MM.1S (cell line): ENCODE results near the gene CASTOR1.

Source experiments
- DNase-seq: peaks from one replicate; pipeline ENCODE4 v3.0.0-alpha.2; 2015
- H2AFZ ChIP-seq: fragments of 300-600 bp; sonication (generic); 2 replicates; pipeline ENCODE4 v1.6.0; 2016; ENCODE audit warnings: antibody characterized with exemption, low read length
- H3F3A ChIP-seq: fragments of 300-600 bp; sonication (generic); 2 replicates; pipeline ENCODE4 v1.6.1; 2016; ENCODE audit warnings: mild to moderate bottlenecking, antibody characterized with exemption, low read length, moderate library complexity, mixed read lengths; ENCODE audit not compliant: insufficient read depth
- H3K27ac ChIP-seq: fragments of 300-600 bp; sonication (generic); 2 replicates; pipeline ENCODE4 v1.5.1; 2016; ENCODE audit warnings: mild to moderate bottlenecking, low read length
- H3K27me3 ChIP-seq: fragments of 300-600 bp; sonication (generic); replicated peaks from 2 replicates; pipeline ENCODE4 v1.6.0; 2016; ENCODE audit warnings: low read length; ENCODE audit not compliant: insufficient read depth
- H3K36me3 ChIP-seq: fragments of 300-600 bp; sonication (generic); replicated peaks from 2 replicates; pipeline ENCODE4 v1.6.1; 2016; ENCODE audit warnings: mild to moderate bottlenecking, low read length, mixed read lengths; ENCODE audit not compliant: insufficient read depth
- H3K4me1 ChIP-seq: fragments of 300-600 bp; sonication (generic); 2 replicates; pipeline ENCODE4 v1.6.1; 2016; ENCODE audit warnings: low read length, mixed read lengths
- H3K4me2 ChIP-seq: fragments of 300-600 bp; sonication (generic); 2 replicates; pipeline ENCODE4 v1.6.0; 2016; ENCODE audit warnings: low read depth, low read length
- H3K4me3 ChIP-seq: fragments of 300-600 bp; sonication (generic); 2 replicates; pipeline ENCODE4 v1.5.1; 2016; ENCODE audit warnings: low read length, mixed read lengths
- H3K79me2 ChIP-seq: fragments of 300-600 bp; sonication (generic); 2 replicates; pipeline ENCODE4 v1.6.1; 2016; ENCODE audit warnings: mixed run types, low read length, mixed read lengths
- H3K9ac ChIP-seq: fragments of 300-600 bp; sonication (generic); 2 replicates; pipeline ENCODE4 v1.6.1; 2016; ENCODE audit warnings: low read length, mixed read lengths
- H3K9me2 ChIP-seq: fragments of 300-600 bp; sonication (generic); replicated peaks from 2 replicates; pipeline ENCODE4 v1.6.1; 2016; ENCODE audit warnings: mild to moderate bottlenecking, low read length, mixed read lengths; ENCODE audit not compliant: insufficient read depth
- H3K9me3 ChIP-seq: fragments of 300-600 bp; sonication (generic); replicated peaks from 2 replicates; pipeline ENCODE4 v1.6.1; 2016; ENCODE audit warnings: mild to moderate bottlenecking, low read length, mixed read lengths; ENCODE audit not compliant: insufficient read depth
- H4K20me1 ChIP-seq: fragments of 300-600 bp; sonication (generic); 2 replicates; pipeline ENCODE4 v1.6.1; 2016; ENCODE audit warnings: mild to moderate bottlenecking, low read length, moderate library complexity, mixed read lengths; ENCODE audit not compliant: insufficient read depth
- CTCF ChIP-seq: fragments of 300-600 bp; sonication (generic); IDR thresholded peaks from 2 replicates; pipeline ENCODE4 v1.5.1; 2016; ENCODE audit warnings: antibody characterized with exemption, low read length, mixed read lengths
- EZH2 ChIP-seq: fragments of 300-600 bp; sonication (generic); optimal IDR thresholded peaks from 2 replicates; pipeline ENCODE3; 2017; ENCODE audit warnings: low read depth, mild to moderate bottlenecking, antibody characterized with exemption, low read length, mixed read lengths
- EZH2phosphoT487 ChIP-seq: fragments of 300-600 bp; sonication (generic); IDR thresholded peaks from 2 replicates; pipeline ENCODE4 v1.6.1; 2018; ENCODE audit warnings: antibody characterized with exemption, low read length

The CASTOR1 gene

GRCh38 chr22:30243661-30244060, 45.6 kb downstream of the CASTOR1 start:
- no peak for TF ChIP-seq CTCF
- TF ChIP-seq EZH2phosphoT487, result no peak
- TF ChIP-seq EZH2, result no peak

GRCh38 chr22:30241576-30242371, 47.5 kb downstream of the CASTOR1 start:
- Histone ChIP-seq H3K9me3 (no peaks in the 10 kb centered on the region), H3K27me3 (peaks cover 53% of the 10 kb centered on the region), H3K4me2 (no peak overlapping the region), H4K20me1 (no peaks in the 10 kb centered on the region), H3K36me3 (no peaks in the 10 kb centered on the region), H2AFZ (no peak overlapping the region), H3K9ac (no peak overlapping the region), H3K4me1 (peaks cover 4% of the 10 kb centered on the region; the same call in 1 of the 2 replicates), H3K4me3 (no peak overlapping the region), H3K79me2 (no peaks in the 10 kb centered on the region), H3K27ac (no peak overlapping the region), H3F3A (no peaks in the 10 kb centered on the region; the same call in 1 of the 2 replicates), H3K9me2 (no peaks in the 10 kb centered on the region)
- no peak for DNase-seq
- no peak for TF ChIP-seq EZH2
- no peak for TF ChIP-seq CTCF
- TF ChIP-seq EZH2phosphoT487, result no peak

More at GRCh38 chr22:30243661-30244060, 45.6 kb downstream of the CASTOR1 start:
- Histone ChIP-seq H3K79me2 (no peaks in the 10 kb centered on the region), H3K27me3 (peaks cover 67% of the 10 kb centered on the region), H3K4me3 (no peak overlapping the region), H3K36me3 (no peaks in the 10 kb centered on the region), H2AFZ (no peak overlapping the region), H3K9me2 (no peaks in the 10 kb centered on the region), H3F3A (no peaks in the 10 kb centered on the region; the same call in 1 of the 2 replicates), H3K4me1 (peaks cover 4% of the 10 kb centered on the region; the same call in 1 of the 2 replicates), H3K4me2 (no peak overlapping the region), H3K27ac (no peak overlapping the region), H3K9me3 (no peaks in the 10 kb centered on the region), H4K20me1 (peaks cover 3% of the 10 kb centered on the region; the same call in 1 of the 2 replicates), H3K9ac (no peak overlapping the region)
- DNase-seq, result no peak

GRCh38 chr22:30240541-30241417, 48.5 kb downstream of the CASTOR1 start:
- Histone ChIP-seq H3K79me2 (no peaks in the 10 kb centered on the region), H3K4me1 (peaks cover 4% of the 10 kb centered on the region; the same call in 1 of the 2 replicates), H3K9me2 (no peaks in the 10 kb centered on the region), H3K4me2 (peak overlapping the region; percentile 24; the same call in 1 of the 2 replicates), H3F3A (no peaks in the 10 kb centered on the region; the same call in 1 of the 2 replicates), H3K9me3 (no peaks in the 10 kb centered on the region), H2AFZ (no peak overlapping the region), H3K9ac (no peak overlapping the region), H3K27ac (no peak overlapping the region), H3K4me3 (no peak overlapping the region), H3K36me3 (no peaks in the 10 kb centered on the region), H3K27me3 (peaks cover 53% of the 10 kb centered on the region), H4K20me1 (no peaks in the 10 kb centered on the region)
- no peak for DNase-seq
- TF ChIP-seq EZH2phosphoT487, result no peak
- TF ChIP-seq CTCF, result no peak
- TF ChIP-seq EZH2, result no peak
